ENCODE results near the gene XRCC1. TPM values are rescaled to one million over a fixed set of nuclear protein-coding genes. Genes with fewer than 3 reads are reported as not detected.

The XRCC1 gene
- total RNA-seq, 1 experiment from 2014 or later: 38.0 TPM

GRCh38 chr19:43502419-43502976 is 72.8 kb downstream of the XRCC1 start:
- H3K4me2 ChIP-seq (ENCODE audit: insufficient read depth, insufficient read length, low read length): peak overlapping the region; percentile 45
- WGBS (ENCODE audit: extremely low coverage, insufficient read length, low lambda C conversion rate): no CpG with 5 or more reads among the region's 23 CpGs

More at GRCh38 chr19:43502419-43502976, 72.8 kb downstream of the XRCC1 start:
- Histone ChIP-seq H2BK12ac (ENCODE audit: insufficient read length, low read depth, low read length) (no peak overlapping the region), H3K79me1 (ENCODE audit: insufficient read depth, low read depth, low read length, poor library complexity, severe bottlenecking) (no peaks in the 10 kb centered on the region), H3K56ac (ENCODE audit: insufficient read length, low read depth, low read length) (no peak overlapping the region), H3K79me2 (ENCODE audit: insufficient read depth, low read length) (no peaks in the 10 kb centered on the region), H3K4ac (ENCODE audit: low read depth, low read length) (no peak overlapping the region), H4K20me1 (ENCODE audit: control insufficient read depth, insufficient read depth, insufficient read length) (no peaks in the 10 kb centered on the region), H3K9me3 (ENCODE audit: control insufficient read depth, low read depth, low read length) (no peaks in the 10 kb centered on the region), H2BK120ac (ENCODE audit: low read depth, low read length, poor library complexity, severe bottlenecking) (no peak overlapping the region), H3T11ph (ENCODE audit: low read length) (no peak overlapping the region), H2BK20ac (ENCODE audit: low read depth, low read length, poor library complexity, severe bottlenecking) (no peak overlapping the region), H4K8ac (replicated peaks; ENCODE audit: insufficient read length, low read depth, low read length) (no peak overlapping the region), H3K18ac (ENCODE audit: insufficient read length, low read depth, low read length) (no peak overlapping the region), H3K23me2 (ENCODE audit: insufficient read length, low read depth, low read length, poor library complexity, severe bottlenecking) (peaks cover 21% of the 10 kb centered on the region), H2AK5ac (ENCODE audit: insufficient read length, low read length) (no peak overlapping the region), H3K9ac (ENCODE audit: extremely low read depth, insufficient read length, low read length) (no peak overlapping the region), H3K23ac (ENCODE audit: insufficient read length, low read depth, low read length) (no peak overlapping the region), H2AFZ (ENCODE audit: low read length) (no peak overlapping the region), H3K27me3 (ENCODE audit: insufficient read depth, low read length) (peaks cover 4% of the 10 kb centered on the region; the same call in 1 of the 2 replicates), H3K14ac (ENCODE audit: insufficient read depth, low read length) (no peak overlapping the region), H4K91ac (ENCODE audit: insufficient read length, low read depth, low read length) (no peak overlapping the region), H4K5ac (ENCODE audit: insufficient read length, low read depth, low read length) (no peak overlapping the region), H3K27ac (ENCODE audit: insufficient read length, low read depth, low read length) (no peak overlapping the region), H3K4me1 (ENCODE audit: insufficient read depth, low read length) (no peaks in the 10 kb centered on the region), H2BK15ac (ENCODE audit: low read depth, low read length) (no peak overlapping the region), H2BK5ac (ENCODE audit: insufficient read length, low read length) (no peak overlapping the region)
- H3K27ac Mint-ChIP-seq: no peak overlapping the region
- no peaks in the 10 kb centered on the region; a peak in 2 of 7 replicates for H3K36me3 Mint-ChIP-seq (ENCODE audit: insufficient read depth in 1 of 3, low read depth in 3 of 3)
- DNase-seq: no peak
- no peaks in the 10 kb centered on the region; a peak in 1 of 5 replicates for H3K9me3 Mint-ChIP-seq
- TF ChIP-seq CTCF (conservative IDR thresholded peaks at IDR 0.05): no peak
- peaks cover 12% of the 10 kb centered on the region for H3K27me3 Mint-ChIP-seq (ENCODE audit: low read depth)
- H3K4me1 Mint-ChIP-seq: peaks cover 12 to 25% of the 10 kb centered on the region in 2 experiments
- peak overlapping the region; percentile 81 to 87 for H3K4me3 Mint-ChIP-seq

Measured in H9 (cell line).